IMR-90 (cell line): ENCODE results near the gene TEAD2. TPM values are rescaled to one million over a fixed set of nuclear protein-coding genes. Genes with fewer than 3 reads are reported as not detected.

Experiments used
- ATAC-seq: fragments of 200-7000 bp; cut with Tn5 transposase; 2 replicates; pipeline ENCODE4 v1.9.1; 2020; ENCODE audit warnings: low read depth, mild to moderate bottlenecking, moderate library complexity
- BruUV-seq: library from RNA; stranded (reverse); fragments of 400-500 nt; replicated peaks from 2 replicates; lab custom pipeline; 2021; lab: Mats Ljungman, UMichigan
- CTCF ChIA-PET: fragments of 300-600 bp; formaldehyde crosslinking; extraction: SDS; loops from one replicate; lab custom pipeline; 2021; ENCODE audit warnings: antibody characterized with exemption; lab: Yijun Ruan, JAX
- POLR2A ChIA-PET: fragments of 300-600 bp; sonication (Branson Sonifier 250); formaldehyde crosslinking; loops from one replicate; lab custom pipeline; 2022; ENCODE audit warnings: antibody characterized with exemption; ENCODE audit not compliant: unreplicated experiment; lab: Charles Lee
- DNase-seq: peaks from one replicate; pipeline ENCODE4 v3.0.0; 2013
- H2AFZ ChIP-seq: replicated peaks from 2 replicates; pipeline ENCODE3; 2013; ENCODE audit warnings: low read length, mild to moderate bottlenecking; ENCODE audit not compliant: poor library complexity
- H2AK5ac ChIP-seq: 2 replicates; pipeline ENCODE4 v1.6.1; 2013; ENCODE audit warnings: low read depth, low read length, inconsistent platforms
- H2AK9ac ChIP-seq: replicated peaks from 2 replicates; pipeline ENCODE3; 2013; ENCODE audit warnings: mild to moderate bottlenecking, low read depth, low read length, moderate library complexity; ENCODE audit not compliant: poor library complexity
- H2BK120ac ChIP-seq: 2 replicates; pipeline ENCODE4 v1.6.1; 2013; ENCODE audit warnings: low read depth, low read length, inconsistent platforms
- H2BK15ac ChIP-seq: 3 replicates; pipeline ENCODE4 v1.6.1; 2013; ENCODE audit warnings: low read depth, low read length, inconsistent platforms
- H2BK20ac ChIP-seq: 2 replicates; pipeline ENCODE4 v1.6.1; 2013; ENCODE audit warnings: low read depth, mild to moderate bottlenecking, inconsistent platforms, low read length, moderate library complexity
- H2BK5ac ChIP-seq: 2 replicates; pipeline ENCODE4 v1.6.1; 2013; ENCODE audit warnings: mild to moderate bottlenecking, low read depth, low read length, inconsistent platforms; ENCODE audit not compliant: poor library complexity, severe bottlenecking
- H3K14ac ChIP-seq: replicated peaks from 2 replicates; pipeline ENCODE4 v1.6.1; 2013; ENCODE audit warnings: low read depth, low read length, inconsistent platforms
- H3K18ac ChIP-seq: 2 replicates; pipeline ENCODE4 v1.6.1; 2013; ENCODE audit warnings: low read depth, low read length, control low read depth
- H3K23ac ChIP-seq: 2 replicates; pipeline ENCODE4 v1.6.1; 2013; ENCODE audit warnings: low read depth, low read length, inconsistent platforms
- H3K27ac ChIP-seq: 2 replicates; pipeline ENCODE4 v1.5.1; 2013; ENCODE audit warnings: mild to moderate bottlenecking, control low read depth, low read length; ENCODE audit not compliant: insufficient read depth
- H3K27me3 ChIP-seq: 2 replicates; pipeline ENCODE4 v1.6.1; 2013; ENCODE audit warnings: low read length; ENCODE audit not compliant: control insufficient read depth, insufficient read depth
- H3K36me3 ChIP-seq: 2 replicates; pipeline ENCODE4 v1.6.1; 2013; ENCODE audit warnings: low read length, mixed read lengths; ENCODE audit not compliant: control insufficient read depth, insufficient read depth
- H3K4ac ChIP-seq: 2 replicates; pipeline ENCODE4 v1.6.1; 2013; ENCODE audit warnings: low read depth, low read length, inconsistent platforms
- H3K4me1 ChIP-seq: 2 replicates; pipeline ENCODE4 v1.6.1; 2013; ENCODE audit warnings: low read length, mixed read lengths; ENCODE audit not compliant: control insufficient read depth, insufficient read depth
- H3K4me2 ChIP-seq: 2 replicates; pipeline ENCODE4 v1.6.1; 2013; ENCODE audit warnings: low read depth, mild to moderate bottlenecking, control low read depth, low read length, moderate library complexity
- H3K4me3 ChIP-seq: 2 replicates; pipeline ENCODE4 v1.5.1; 2013; ENCODE audit warnings: low read depth, mild to moderate bottlenecking, control low read depth, low read length, moderate library complexity; ENCODE audit not compliant: insufficient read depth
- H3K56ac ChIP-seq: 2 replicates; pipeline ENCODE4 v1.6.1; 2013; ENCODE audit warnings: low read length, inconsistent platforms; ENCODE audit not compliant: insufficient read depth; ENCODE audit errors: extremely low read depth
- H3K79me1 ChIP-seq, 2 experiments: 2 replicates each; pipeline ENCODE4 v1.6.1; 2013; ENCODE audit warnings: low read length in 2 of 2, inconsistent platforms in 1 of 2, low read depth in 1 of 2
- H3K9ac ChIP-seq: 2 replicates; pipeline ENCODE4 v1.6.1; 2013; ENCODE audit warnings: low read depth, low read length, control low read depth
- H3K9me1 ChIP-seq: 2 replicates; pipeline ENCODE4 v1.6.1; 2013; ENCODE audit warnings: low read length, inconsistent platforms; ENCODE audit not compliant: insufficient read depth
- H3K9me3 ChIP-seq: 2 replicates; pipeline ENCODE4 v1.6.1; 2013; ENCODE audit warnings: low read length; ENCODE audit not compliant: control insufficient read depth, insufficient read depth
- H4K20me1 ChIP-seq: 2 replicates; pipeline ENCODE4 v1.6.1; 2013; ENCODE audit warnings: low read length, inconsistent platforms; ENCODE audit not compliant: insufficient read depth
- H4K5ac ChIP-seq: 2 replicates; pipeline ENCODE4 v1.6.1; 2013; ENCODE audit warnings: mild to moderate bottlenecking, low read depth, low read length, control low read depth
- H4K8ac ChIP-seq, 2 experiments: 2 replicates each; pipeline ENCODE4 v1.6.1; 2013; ENCODE audit warnings: low read depth in 2 of 2, low read length in 2 of 2, control low read depth in 1 of 2, inconsistent platforms in 1 of 2
- H4K91ac ChIP-seq: 2 replicates; pipeline ENCODE4 v1.6.1; 2013; ENCODE audit warnings: low read depth, low read length, inconsistent platforms; ENCODE audit not compliant: insufficient read depth
- CEBPB ChIP-seq: IDR thresholded peaks from 2 replicates; pipeline ENCODE4 v1.6.1; 2012; ENCODE audit warnings: low read depth, low read length, improper control_type of control experiment
- FOS ChIP-seq: fragments of 150-350 bp; IDR thresholded peaks from 2 replicates; pipeline ENCODE4 v1.6.1; 2016; ENCODE audit warnings: low read depth, low read length
- MAZ ChIP-seq: IDR thresholded peaks from 2 replicates; pipeline ENCODE4 v1.6.1; 2012; ENCODE audit warnings: low read depth, mild to moderate bottlenecking, low read length, improper control_type of control experiment, moderate library complexity, borderline replicate concordance
- WGBS, 2 experiments: methylation state at CpG; one replicate each; pipeline versions ENCODE4 v1.1.5 to v1.1.7; 2013; ENCODE audit warnings: missing lambda C conversion rate in 2 of 2; ENCODE audit not compliant: insufficient read length in 1 of 2; ENCODE audit errors: extremely low coverage in 2 of 2; 5-methylcytosine and 5-hydroxymethylcytosine counted together
- dilution Hi-C: fragments of 300-500 bp; cut with HindIII; formaldehyde crosslinking; loops from one replicate; pipeline ENCODE4 v1.14.3; 2018; ENCODE audit warnings: low sequenced_read_pairs; ENCODE audit not compliant: unreplicated experiment
- in situ Hi-C: fragments of 300-500 bp; cut with MboI; formaldehyde crosslinking; loops from 3 replicates; pipeline ENCODE4 v1.14.3; 2019; ENCODE audit warnings: low sequenced_read_pairs, inconsistent platforms, mixed read lengths
- intact Hi-C: fragments of 100-400 bp; cut with micrococcal nuclease; formaldehyde crosslinking; loops from 2 replicates; pipeline ENCODE4 v1.10.0; 2022
- polyA plus RNA-seq, 3 experiments: library from polyadenylated mRNA; depleted of rRNA; stranded (reverse); fragments of >200 nt; gene quantifications; 2 replicates each; pipeline ENCODE4 v1.2.3, GENCODE V29; 2012; ENCODE audit warnings: low replicate concordance in 1 of 3
- total RNA-seq: library from RNA; depleted of rRNA; stranded (reverse); fragments of >200 nt; gene quantifications from 2 replicates; pipeline ENCODE4 v1.2.3, GENCODE V29; 2012

The TEAD2 gene
- total and polyA plus RNA-seq, 2 of the 4 experiments (the other 2 are of a cell fraction): 30.8 to 33.6 TPM

DNA sequence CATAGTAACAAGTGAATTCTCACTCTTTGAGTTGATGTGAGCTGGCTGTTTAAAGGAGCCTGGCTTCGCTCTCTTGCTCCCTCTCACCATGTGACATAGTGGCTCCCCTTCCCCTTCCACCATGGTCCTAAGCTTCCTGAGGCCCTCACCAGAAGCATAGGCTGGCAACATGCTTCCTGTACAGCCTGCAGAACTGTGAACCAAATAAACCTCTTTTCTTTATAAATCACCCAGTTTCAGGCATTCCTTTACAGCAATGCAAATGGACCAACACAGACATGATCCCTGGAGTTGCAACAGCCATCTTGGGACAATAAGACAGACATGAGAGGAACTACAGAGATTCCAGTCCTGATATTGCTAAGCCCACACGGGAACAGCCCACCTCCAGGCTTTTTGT, 12.6 kb downstream of the TEAD2 start:
- H3K18ac ChIP-seq: no peak overlapping the region
- H3K4me1 ChIP-seq: no peaks in the 10 kb centered on the region
- no peak overlapping the region for H3K56ac ChIP-seq
- peaks cover 13% of the 10 kb centered on the region for H4K20me1 ChIP-seq
- no peak overlapping the region for H3K9ac ChIP-seq
- dilution Hi-C loops (no loop called here), intact Hi-C loops (no loop called here), in situ Hi-C loops (no loop called here)
- H3K9me1 ChIP-seq: 0 out of 2 replicates have a peak, but pooled peaks cover 5% of the 10 kb centered on the region
- no CpG with 5 or more reads among the region's 2 CpGs for WGBS, 2 experiments
- no peak overlapping the region for H4K8ac ChIP-seq
- H3K27ac ChIP-seq: no peak overlapping the region
- no peak overlapping the region for H2AK5ac ChIP-seq
- H3K27me3 ChIP-seq: no peaks in the 10 kb centered on the region
- BruUV-seq: no TSS peak
- no peak overlapping the region for H3K4me3 ChIP-seq
- no peak overlapping the region for H3K23ac ChIP-seq
- H2BK20ac ChIP-seq: no peak overlapping the region
- H2AFZ ChIP-seq: no peak overlapping the region
- peaks cover 76% of the 10 kb centered on the region for H3K36me3 ChIP-seq
- H4K91ac ChIP-seq: no peak overlapping the region
- H4K5ac ChIP-seq: no peak overlapping the region
- ATAC-seq: no peak
- H3K14ac ChIP-seq: no peak overlapping the region
- peaks cover 0 to 24% of the 10 kb centered on the region in 2 experiments; a peak in 3 of 4 replicates for H3K79me1 ChIP-seq
- no peak for TF ChIP-seq CEBPB
- TF ChIP-seq MAZ: no peak
- TF ChIP-seq FOS: no peak
- H3K4me2 ChIP-seq: no peak overlapping the region
- H2BK15ac ChIP-seq: no peak overlapping the region
- no peak overlapping the region for H2BK120ac ChIP-seq
- H3K9me3 ChIP-seq: no peaks in the 10 kb centered on the region
- no peak overlapping the region for H2BK5ac ChIP-seq
- ChIA-PET CTCF (no interaction called here), POLR2A (no interaction called here)
- DNase-seq: no peak
- no peak overlapping the region for H2AK9ac ChIP-seq
- no peak overlapping the region for H3K4ac ChIP-seq
